OCI-M2 (cell line): ENCODE measurements around the gene GTF2IRD1.
"Not testable (repeated sequence)": the region's sequence is repeated elsewhere in the genome, so short reads cannot be mapped to it uniquely, and the experiment has no call there.

Experiments
- DNase-seq: peaks from one replicate; lab custom pipeline; 2025; ENCODE audit not compliant: unreplicated experiment; lab: John Stamatoyannopoulos, UW

GTF2IRD1 gene

GRCh38 chr7:74429153-74429747 lies 24.5 kb upstream of the GTF2IRD1 start:
- no peak for DNase-seq

GRCh38 chr7:74430409-74430808 lies 23.3 kb upstream of the GTF2IRD1 start:
- DNase-seq: not testable (repeated sequence)

GRCh38 chr7:74430961-74431466 lies 22.7 kb upstream of the GTF2IRD1 start:
- DNase-seq: no peak

- DNase-seq: not testable (repeated sequence)
These were observed 16.5 kb upstream of the GTF2IRD1 start for GRCh38 chr7:74437291-74437571.

GRCh38 chr7:74438327-74438726 lies 15.4 kb upstream of the GTF2IRD1 start:
- DNase-seq: no peak

GRCh38 chr7:74439541-74439940 lies 14.2 kb upstream of the GTF2IRD1 start:
- DNase-seq: no peak

- DNase-seq: not testable (repeated sequence)
These were observed 13.6 kb upstream of the GTF2IRD1 start for GRCh38 chr7:74440143-74440542.

- DNase-seq: no peak
These were observed 11.9 kb upstream of the GTF2IRD1 start for GRCh38 chr7:74441801-74442200.

- DNase-seq: no peak
These were observed 10.0 kb upstream of the GTF2IRD1 start for GRCh38 chr7:74443543-74444247.

- DNase-seq: no peak
These were observed 4.6 kb upstream of the GTF2IRD1 start for GRCh38 chr7:74449144-74449543.

GRCh38 chr7:74449809-74450397 lies 3.8 kb upstream of the GTF2IRD1 start:
- peak; percentile 47 for DNase-seq

GRCh38 chr7:74452748-74453321 lies 871 bp upstream of the GTF2IRD1 start:
- no peak for DNase-seq

GRCh38 chr7:74454021-74454924 lies 567 bp downstream of the GTF2IRD1 start:
- no peak for DNase-seq

GRCh38 chr7:74454925-74455288 lies 1.2 kb downstream of the GTF2IRD1 start:
- no peak for DNase-seq

GRCh38 chr7:74455291-74455804 lies 1.6 kb downstream of the GTF2IRD1 start:
- DNase-seq: no peak

GRCh38 chr7:74455928-74456327 lies 2.2 kb downstream of the GTF2IRD1 start:
- no peak for DNase-seq

- no peak for DNase-seq
These were observed 3.3 kb downstream of the GTF2IRD1 start for GRCh38 chr7:74457007-74457406.

GRCh38 chr7:74461970-74462706 lies 8.4 kb downstream of the GTF2IRD1 start:
- DNase-seq: no peak

- no peak for DNase-seq
These were observed 9.0 kb downstream of the GTF2IRD1 start for GRCh38 chr7:74462707-74463100.
